ENCODE measurements around the gene PTPRK.
"Not testable (repeated sequence)": the region's sequence is repeated elsewhere in the genome, so short reads cannot be mapped to it uniquely, and the experiment has no call there.

PTPRK gene

DNA sequence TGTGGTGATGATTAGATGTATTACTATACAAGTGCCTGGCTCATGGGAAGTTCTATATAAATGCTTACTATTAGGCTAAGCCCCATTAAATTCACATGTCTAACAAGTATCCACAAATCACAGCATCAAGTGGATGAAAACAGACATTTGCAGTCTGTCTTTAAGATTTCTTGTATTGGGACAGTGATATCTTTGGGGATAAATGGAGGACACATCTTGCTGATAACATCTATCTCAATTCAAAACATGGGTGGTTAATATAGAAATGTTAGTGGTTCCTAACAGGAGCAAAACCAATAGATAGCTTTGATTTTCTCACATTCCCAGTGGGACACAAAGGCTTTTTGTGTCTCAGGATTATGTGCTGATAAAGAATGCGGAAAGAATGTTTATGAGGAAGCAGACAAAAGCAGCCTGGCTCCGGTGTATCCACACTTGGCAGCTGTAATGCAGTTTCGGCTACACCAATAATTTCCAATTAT lies 29.3 kb downstream of the PTPRK start:
- no peak for DNase-seq (ENCODE audit: low read depth, low spot score)

DNA sequence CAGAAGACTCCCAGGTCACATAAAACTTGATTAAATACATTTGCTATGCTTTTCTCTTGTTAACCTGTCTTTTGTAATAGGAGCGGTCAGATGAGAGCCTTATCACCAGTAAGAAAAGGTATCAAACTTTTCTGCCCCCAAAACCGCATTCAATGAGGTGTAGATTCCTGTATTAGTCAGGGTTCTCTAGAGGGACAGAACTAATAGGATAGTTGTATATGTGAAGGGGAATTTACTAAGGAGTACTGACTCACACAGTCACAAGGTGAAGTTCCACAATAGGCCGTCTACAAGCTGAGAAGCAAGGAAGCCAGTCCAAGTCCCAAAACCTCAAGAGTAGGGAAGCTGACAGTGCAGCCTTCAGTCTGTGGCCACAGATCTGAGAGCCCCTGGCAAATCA lies 32.7 kb downstream of the PTPRK start:
- DNase-seq (ENCODE audit: low read depth, low spot score) = no peak

DNA sequence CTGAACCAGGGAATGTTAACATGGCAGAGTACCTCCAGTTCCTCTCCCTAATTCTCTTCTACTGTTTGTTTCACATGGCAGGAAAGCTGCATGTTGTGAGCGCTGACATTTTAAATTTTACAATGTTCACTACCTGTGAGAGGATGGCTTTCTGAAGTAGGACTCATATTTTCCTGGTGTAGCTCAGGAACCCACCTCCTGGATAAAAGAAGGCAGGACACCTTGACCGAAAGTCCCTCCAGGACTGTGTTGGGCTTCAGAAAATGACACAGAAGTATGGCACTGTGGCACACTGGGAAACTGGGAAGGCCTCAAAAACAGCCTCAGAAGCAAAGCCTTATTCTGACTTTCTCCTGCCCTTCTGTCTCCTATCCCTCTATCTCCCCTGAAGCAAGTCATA lies 33.3 kb downstream of the PTPRK start:
- DNase-seq (ENCODE audit: low read depth, low spot score) = peak; percentile 50

DNA sequence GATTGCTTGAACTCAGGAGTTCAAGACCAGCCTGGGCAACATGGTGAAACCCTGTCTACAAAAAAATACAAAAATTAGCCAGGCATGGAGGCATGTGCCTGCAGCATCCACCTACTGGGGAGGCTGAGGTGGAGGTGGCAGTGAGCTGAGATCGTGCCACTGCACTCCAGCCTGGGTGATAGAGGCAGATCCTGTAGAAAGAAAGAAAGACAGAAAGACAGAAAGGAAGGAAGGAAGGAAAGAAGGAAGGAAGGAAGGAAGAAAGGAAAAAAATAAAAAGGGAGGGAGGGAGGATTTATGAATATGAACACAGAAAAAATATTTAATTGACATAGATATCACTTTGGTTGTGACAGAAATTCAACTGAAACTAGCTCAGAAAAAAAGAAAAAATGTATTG lies 33.8 kb downstream of the PTPRK start:
- DNase-seq (ENCODE audit: low read depth, low spot score) = not testable (repeated sequence)

DNA sequence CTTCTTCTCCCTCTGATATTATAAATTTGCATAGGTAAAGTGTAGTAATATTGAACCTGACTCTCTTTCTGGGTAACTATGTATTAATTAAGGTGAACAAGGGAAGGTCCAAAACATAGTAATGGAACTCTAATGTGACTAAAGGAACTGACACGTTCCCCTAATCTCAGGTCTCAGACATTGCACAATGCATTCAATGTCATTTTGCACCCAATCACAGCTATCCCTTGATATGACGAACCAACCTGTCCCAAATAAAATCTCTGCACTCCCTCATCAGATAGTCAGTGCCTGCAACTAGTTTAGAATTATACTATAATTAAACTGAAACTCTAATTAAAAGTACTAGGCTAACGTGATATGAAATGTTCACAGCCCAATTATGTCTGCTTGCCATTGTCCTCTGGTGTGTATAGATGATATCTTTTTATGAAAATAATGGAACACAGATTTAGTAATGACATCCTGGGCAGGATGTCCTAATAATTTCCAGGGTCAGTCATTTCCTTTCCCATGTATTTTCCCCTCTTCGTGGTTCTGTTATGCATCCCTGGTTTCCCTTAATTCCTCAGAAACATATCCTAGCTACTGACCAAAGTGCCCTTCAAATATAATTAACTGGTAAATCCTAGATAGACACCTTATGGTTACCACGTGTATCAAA lies 36.8 kb downstream of the PTPRK start:
- no peak for DNase-seq (ENCODE audit: low read depth, low spot score)

DNA sequence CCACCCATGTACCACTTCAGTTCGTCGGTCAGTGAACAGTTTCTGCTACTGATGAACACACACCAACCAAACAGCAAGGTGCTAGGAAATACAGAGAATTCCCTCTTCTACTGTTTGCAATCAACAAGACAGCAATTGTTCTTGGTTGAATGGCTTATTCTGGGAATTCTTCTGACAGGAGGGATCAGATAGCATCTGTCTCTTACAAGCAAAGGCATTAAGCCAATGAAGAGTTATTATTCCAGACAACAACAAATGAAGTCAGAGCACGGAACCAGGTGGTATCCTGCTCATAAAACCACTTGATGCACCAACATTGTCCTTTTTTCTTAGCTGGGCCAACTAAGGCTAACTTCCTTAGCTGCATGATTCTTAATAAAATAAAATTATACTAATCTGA lies 37.8 kb downstream of the PTPRK start:
- peak; percentile 20 for DNase-seq (ENCODE audit: low read depth, low spot score)

DNA sequence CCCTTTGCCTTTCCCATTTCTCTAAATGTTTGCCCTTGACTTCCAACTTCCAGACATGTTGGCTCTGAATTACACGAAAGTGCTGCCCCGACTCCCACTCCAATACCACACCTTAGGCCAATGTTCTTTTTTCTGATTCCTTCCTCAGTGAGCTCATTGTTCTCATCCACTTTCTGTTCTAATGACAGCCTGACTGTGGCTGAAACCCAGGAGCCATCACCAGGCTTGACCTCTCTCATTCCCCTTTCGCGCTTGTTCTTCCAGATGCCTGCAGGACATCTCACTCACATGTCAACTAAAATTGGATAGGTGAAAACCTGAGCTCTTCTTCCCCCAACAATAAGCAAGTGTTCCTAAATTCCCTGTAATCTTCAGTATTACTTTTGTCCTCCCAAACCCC lies 40.4 kb downstream of the PTPRK start:
- DNase-seq (ENCODE audit: low read depth, low spot score) = peak; percentile 47

DNA sequence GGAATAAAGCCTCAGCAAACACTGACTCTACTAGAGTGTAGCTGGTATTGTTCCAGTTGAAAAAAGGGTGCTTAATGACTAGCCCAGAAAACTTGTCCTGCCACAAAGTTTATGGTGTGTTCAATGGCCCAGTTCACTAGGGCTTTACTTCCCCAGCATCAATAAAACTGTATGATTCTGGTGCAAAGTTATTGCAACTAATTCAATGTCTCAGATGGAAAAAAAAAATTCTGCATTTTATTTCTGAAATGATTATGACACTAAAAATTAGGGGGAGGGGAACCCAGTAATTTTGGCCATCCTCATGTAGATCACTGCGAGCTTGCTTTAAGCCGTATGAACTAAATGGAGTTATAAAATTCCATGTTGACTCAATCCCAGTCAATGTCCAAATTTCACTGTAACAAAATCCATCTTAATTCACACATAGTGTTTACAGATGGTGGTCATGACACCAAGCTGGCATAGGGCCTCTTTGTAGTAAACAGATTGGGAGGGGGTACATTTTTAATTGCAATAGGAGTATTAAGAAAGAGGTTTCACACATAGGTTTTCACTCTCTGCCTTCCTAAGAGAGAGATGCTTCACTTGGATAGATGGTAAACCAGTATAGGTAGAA lies 41.2 kb downstream of the PTPRK start:
- no peak for DNase-seq (ENCODE audit: low read depth, low spot score)

DNA sequence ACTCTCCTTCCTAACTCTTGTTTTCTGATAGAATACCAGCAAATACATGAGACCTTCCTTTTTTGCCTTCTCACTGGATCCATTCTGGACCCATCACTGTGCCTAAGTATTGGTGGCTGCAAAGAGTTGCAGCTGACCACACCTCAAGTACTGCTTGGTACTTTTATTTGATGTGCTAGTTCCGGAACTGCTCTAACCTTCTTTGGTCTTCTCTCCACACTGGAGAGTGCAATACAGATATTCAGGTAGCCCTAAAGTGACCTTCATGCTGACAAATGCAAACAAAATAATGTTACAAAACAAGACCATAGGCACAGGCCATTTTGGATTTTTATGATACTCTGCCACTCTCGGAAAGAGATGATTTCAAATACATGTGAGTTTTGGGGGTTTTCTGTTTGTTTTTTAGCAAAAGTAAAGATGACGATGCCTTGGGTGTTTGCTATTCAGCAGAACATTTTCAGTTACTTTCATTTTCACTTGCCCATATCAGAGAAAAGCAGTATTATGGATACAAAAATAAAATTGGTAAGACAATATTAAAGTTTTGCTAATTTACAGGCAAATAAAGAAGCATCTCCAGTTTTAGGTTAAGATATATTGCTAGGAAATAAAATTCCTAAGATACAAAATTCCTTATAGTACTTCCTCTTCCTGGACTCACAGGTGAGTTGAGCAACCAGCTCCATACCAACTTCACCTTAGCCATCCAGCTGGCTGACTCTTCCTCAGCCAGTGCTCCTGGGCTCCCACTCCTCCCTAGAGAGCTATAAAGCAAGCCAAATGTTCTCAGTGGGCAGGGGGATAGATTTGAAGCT lies 42.0 kb downstream of the PTPRK start:
- no peak for DNase-seq (ENCODE audit: low read depth, low spot score)

DNA sequence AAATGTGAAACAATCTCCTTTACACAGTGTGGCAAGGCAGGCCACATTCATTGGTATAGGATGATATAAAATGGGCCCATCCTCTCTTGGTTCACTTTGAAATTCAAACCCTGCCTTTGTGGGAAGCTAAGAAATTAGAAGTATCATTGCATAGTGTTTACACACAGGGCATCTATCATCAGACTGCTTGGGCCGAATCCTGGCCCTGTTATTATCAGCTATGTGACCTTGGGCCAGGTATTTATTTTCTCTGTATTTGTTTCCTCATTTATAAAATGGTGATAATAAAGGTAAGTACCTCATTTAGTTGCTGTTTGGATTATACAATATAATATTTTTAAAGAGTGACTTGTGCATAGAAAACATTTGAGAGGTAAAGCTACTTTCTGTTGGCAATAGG lies 45.5 kb downstream of the PTPRK start:
- no peak for DNase-seq (ENCODE audit: low read depth, low spot score)

DNA sequence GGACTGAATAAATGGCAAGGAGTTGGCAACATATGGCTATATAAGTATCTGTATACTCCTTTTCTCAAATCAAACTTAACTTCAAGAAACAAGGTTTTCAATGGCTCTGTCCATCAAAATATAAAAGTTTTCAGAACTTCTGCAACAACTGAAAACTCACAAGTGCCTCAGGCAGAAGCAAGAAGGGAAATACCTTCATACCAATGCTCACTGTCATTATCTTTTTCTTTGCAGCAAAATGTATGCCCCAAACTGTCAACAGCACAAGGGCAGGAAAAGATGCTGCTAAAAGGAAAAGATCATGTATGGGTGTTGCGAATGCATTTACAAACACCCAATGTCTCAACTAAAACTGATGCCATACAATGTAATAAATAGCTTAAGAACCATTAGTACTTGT lies 45.9 kb downstream of the PTPRK start:
- no peak for DNase-seq (ENCODE audit: low read depth, low spot score)

DNA sequence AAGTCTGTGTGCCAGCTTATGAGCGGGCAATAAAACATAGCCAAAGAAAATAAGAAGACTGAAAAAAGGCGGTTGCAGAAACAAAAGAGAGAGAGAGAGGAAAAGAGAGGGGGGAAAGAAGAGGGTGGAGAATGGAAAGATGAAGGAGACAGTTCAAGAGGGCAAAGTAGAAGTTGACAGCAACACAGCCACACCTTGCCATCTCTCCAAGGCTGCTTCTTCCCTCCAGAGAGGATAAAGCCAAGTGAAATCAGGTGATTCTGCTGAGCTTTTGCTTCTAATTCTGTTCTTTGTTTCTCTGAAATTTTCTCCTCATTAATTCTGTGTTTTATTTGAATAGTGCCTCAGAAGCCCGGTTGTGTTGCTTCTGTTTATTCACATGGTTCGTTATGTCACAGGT lies 48.5 kb downstream of the PTPRK start:
- DNase-seq (ENCODE audit: low read depth, low spot score) = no peak

DNA sequence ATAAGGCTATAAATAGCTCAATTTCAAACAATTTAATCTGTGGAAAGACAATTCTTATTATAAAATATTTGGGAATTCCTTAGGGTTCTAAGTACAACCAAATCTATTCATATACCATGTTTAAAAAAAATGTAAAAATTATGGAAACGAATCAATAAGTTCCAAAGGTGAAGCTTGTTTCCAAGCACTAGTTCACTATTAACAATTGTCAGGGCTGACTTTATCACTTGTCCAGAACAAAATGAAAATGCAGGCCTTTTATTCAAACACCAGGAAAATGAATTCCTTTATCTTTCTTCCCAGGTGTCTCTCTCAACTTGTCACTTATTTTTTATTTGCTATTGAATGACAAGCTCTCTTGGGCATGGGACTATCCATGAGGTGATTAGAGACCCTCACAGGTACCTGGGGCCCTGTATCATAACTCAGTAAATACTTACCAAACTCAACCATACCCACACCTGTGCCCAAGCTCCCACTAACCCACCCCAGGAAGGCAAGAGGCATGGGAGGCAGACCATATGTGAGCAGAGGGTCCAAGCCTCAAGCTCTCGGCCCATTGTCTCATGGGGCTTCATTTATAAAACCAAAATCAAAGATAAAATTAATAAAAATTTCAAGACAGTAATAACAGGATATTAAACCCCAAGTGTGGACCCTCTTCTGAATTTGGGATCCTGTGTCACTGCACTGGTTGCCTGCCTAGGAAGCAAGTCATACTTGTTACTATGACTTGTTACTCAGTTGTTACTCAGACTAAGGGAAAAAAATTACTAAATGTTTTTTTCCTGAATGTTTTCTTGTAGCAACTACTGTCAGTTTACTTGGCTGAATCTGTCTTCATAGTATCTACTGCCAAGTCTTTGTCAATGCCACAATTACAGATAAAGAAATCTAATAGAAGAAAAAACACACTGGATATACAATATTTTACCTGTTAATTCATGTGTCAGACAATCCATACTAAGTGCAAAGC lies 54.7 kb downstream of the PTPRK start:
- no peak for DNase-seq (ENCODE audit: low read depth, low spot score)

DNA sequence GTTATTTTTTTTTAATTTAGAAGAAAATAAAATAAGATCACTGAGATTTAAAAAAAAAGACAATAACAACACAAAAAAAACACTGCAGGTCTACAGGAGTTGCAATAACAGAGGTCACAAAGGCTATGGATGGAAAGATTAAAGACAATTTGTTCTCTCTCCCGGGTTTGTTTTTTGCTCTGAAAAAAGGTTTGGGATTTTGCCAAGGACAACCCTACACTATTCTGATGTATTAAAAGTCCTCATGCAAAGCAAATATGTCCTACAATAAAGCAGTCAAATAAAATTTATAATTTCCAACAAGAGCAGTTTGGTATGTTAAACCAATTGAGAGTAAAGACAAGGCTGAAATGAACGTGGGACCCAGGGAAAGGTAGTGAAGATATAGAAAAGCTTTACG lies 55.6 kb downstream of the PTPRK start:
- no peak for DNase-seq (ENCODE audit: low read depth, low spot score)

DNA sequence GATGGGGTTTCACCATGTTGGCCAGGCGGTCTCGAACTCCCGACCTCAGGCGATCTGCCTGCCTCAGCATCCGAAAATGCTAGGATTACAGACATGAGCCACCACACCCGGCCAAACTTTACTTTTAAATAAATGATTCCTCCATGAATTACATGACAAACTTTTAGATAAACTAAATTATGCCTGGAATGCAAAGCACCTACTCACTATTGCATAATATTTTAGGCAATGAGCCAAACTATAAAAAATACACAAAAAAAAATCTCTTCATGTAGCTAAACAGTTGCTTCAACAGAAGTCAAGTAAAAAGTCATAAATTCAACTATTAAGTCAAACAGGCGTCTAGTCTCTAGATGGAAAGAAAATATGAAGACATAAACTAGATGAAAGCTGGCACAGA lies 56.5 kb downstream of the PTPRK start:
- no peak for DNase-seq (ENCODE audit: low read depth, low spot score)

DNA sequence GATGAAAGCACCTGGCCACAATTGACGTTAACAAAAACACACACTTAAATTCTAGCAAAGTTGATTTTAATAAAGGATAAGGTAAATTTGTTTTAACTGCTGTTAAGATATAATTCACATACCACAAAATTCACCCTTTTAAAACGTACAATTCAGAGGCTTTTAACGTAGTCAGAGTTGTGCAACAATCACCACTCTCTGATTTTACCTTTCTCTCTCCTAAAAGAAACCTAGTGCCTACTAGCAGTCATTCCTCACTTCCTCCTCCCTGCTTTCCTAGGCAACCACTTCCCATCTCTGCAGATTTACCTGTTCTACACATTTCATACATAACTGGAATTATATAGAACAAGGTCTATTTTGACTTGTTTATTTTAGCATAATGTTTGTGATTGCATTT lies 58.9 kb downstream of the PTPRK start:
- DNase-seq (ENCODE audit: low read depth, low spot score) = no peak

DNA sequence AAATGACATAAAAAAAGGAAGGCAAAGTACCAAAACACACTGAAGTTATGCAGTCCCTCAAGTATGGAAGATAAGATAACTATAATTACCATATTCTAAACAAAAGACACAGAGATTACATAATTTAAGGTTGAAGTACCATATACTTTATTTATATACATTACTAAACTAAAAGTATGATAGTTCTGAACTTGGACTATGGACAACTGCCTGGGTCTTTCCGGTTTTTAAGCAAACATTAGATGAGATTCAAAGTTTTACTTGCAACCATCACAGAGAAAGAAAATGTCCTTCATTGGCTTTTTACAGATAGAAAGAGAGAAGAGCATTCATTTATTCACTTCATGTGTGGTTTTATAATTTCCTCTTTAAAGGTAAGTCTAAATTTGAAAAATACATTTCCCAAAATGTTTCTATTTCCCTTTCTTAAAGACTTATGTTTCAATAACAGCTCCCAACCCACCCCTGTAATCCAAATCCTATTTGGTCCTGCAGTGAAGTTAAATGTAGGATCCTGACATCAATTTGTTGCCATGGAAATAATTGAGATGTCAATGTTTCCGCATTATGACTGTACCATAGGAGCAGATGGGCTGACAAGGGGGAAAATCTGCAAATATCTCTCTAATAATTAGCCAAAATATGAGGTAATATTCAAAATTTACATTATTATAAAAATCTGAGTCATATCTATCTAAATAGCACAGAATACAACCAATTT lies 63.7 kb downstream of the PTPRK start:
- DNase-seq (ENCODE audit: low read depth, low spot score) = no peak

DNA sequence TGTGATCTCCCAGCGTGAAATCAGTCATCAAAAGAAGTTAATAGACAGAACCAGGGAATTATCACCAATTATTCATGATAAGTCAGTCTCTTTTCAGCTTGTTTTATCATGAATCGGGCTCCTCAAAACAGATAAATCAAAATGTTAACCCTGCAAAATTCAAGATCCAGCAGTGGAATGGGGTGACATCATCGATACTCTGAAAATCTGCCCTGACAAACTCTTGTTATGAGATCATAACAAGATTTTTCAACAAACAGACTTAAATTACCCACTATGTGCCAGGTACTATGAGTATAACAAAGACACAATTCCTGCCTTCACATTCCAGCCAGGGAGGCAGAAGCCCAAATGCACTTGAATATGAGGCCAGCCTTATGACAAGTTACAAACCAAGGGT lies 64.4 kb downstream of the PTPRK start:
- no peak for DNase-seq (ENCODE audit: low read depth, low spot score)

DNA sequence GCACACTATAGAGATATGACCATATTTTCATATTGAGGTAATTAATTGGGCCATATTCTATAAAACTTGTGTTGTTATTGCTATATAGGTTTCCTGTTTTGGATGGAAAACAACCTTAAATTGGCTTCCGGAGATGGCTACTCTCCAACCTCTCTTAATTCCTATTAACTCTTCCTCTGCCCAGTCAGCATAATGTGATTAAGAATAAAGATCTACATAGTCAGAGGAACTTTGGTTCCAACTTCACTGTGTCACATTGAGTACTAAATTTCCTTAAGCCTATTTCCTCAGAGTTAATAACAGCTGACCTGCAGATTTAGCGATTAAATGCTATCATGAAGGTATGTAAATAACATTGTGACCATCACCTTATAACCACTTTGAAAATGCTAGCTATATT lies 67.7 kb downstream of the PTPRK start:
- no peak for DNase-seq (ENCODE audit: low read depth, low spot score)

DNA sequence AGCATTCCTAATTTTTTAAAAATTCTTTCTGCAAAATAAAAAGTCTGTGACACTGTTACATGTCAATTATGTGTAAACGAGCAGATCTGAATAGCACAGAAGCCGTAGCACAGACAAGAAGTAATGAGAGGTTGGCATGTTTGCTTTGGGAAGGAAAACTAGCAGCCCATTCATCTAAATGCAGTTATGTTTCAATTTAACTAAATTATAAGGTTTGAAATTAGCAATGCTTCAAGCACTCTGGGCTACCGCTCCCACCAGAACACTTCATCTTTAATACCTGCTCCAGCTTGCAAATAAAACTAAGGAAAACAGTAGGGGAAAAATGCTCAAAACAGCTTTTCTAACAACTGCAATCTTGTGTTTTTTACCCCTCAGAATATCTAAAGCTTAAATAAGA lies 73.9 kb downstream of the PTPRK start:
- no peak for DNase-seq (ENCODE audit: low read depth, low spot score)

DNA sequence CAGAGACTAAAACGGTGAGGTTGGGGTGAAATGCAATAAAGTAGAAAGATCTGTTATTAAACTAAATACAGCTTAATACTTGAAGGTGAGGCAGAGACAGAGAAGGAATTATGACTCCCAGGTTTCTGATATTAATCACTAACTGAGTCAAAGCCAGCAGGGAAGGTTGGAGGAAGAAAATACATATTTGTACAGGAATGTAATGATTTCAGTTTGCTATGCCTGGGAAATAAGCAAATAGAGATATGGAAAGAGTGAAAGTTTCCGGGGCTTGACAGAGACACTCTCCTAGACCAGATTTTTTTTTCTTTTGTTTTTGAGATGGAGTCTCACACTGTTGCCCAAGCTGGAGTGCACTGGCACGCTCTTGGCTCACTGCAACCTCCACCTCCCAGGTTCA lies 76.8 kb downstream of the PTPRK start:
- no peak for DNase-seq (ENCODE audit: low read depth, low spot score)
